Thyroid gland (tissue), 4 donors: ENCODE measurements around the gene KLHL1. TPM values are rescaled to one million over a fixed set of nuclear protein-coding genes. Genes with fewer than 3 reads are reported as not detected.

Experiments
- DNase-seq, 2 donors: peaks; one replicate each; pipeline ENCODE4 v3.0.0-alpha.2; 2019
- H3K27ac ChIP-seq, 3 donors: fragments of 200-600 bp; sonication (generic); 1 replicate in 2 of 3; 2 replicates in 1 of 3; pipeline ENCODE4 v1.5.1; 2016 to 2019; ENCODE audit warnings: mild to moderate bottlenecking in 1 of 3, moderate library complexity in 1 of 3
- H3K27me3 ChIP-seq: fragments of 200-600 bp; sonication (generic); one replicate; pipeline ENCODE4 v1.5.1; 2019
- H3K36me3 ChIP-seq, 2 donors: fragments of 200-600 bp; sonication (generic); one replicate each; pipeline ENCODE4 v1.5.1; 2016 to 2019
- H3K4me1 ChIP-seq, 2 donors: fragments of 200-600 bp; sonication (generic); one replicate each; pipeline ENCODE4 v1.5.1; 2017 to 2019
- H3K4me3 ChIP-seq, 3 donors: fragments of 200-600 bp; sonication (generic); replicated peaks in 1 of 3; 1 replicate in 2 of 3; 2 replicates in 1 of 3; pipeline ENCODE4 v1.5.1; 2016; ENCODE audit warnings: mild to moderate bottlenecking in 1 of 3
- H3K9me3 ChIP-seq: fragments of 200-600 bp; sonication (generic); one replicate; pipeline ENCODE4 v1.5.1; 2017
- POLR2A ChIP-seq, 2 donors: fragments of 450-650 bp; IDR thresholded peaks; one replicate each; pipeline ENCODE4 v1.6.1; 2017; ENCODE audit warnings: antibody characterized with exemption in 2 of 2, mild to moderate bottlenecking in 2 of 2, moderate library complexity in 1 of 2
- WGBS, 2 donors: methylation state at CpG; one replicate each; pipeline ENCODE4 v1.1.5; 2017; 5-methylcytosine and 5-hydroxymethylcytosine counted together
- intact Hi-C: fragments of 100-400 bp; cut with DNase I; formaldehyde crosslinking; loops from one replicate; pipeline ENCODE4 v1.15.1; 2023
- total RNA-seq, 4 donors: library from RNA; depleted of rRNA; stranded (reverse); fragments of >200 nt; gene quantifications; one replicate each; pipeline ENCODE4 v1.2.3, GENCODE V29; 2016
- TF ChIP-seq, protein P1 (sequence below), 6 experiments: fragments of 200-600 bp in 3 of 6; fragments of 450-650 bp in 3 of 6; sonication (generic) in 3 of 6; IDR thresholded peaks; one replicate each; pipeline ENCODE4 v1.5.1; 2016 to 2019; ENCODE audit warnings: antibody characterized with exemption in 6 of 6, mild to moderate bottlenecking in 2 of 6, inconsistent platforms in 1 of 6, moderate library complexity in 1 of 6

Gene KLHL1
- total RNA-seq, 4 donors from 2014 or later = not detected

- no peak for TF ChIP-seq POLR2A (IDR thresholded peaks at IDR 0.05)
- TF ChIP-seq, protein P1, sequence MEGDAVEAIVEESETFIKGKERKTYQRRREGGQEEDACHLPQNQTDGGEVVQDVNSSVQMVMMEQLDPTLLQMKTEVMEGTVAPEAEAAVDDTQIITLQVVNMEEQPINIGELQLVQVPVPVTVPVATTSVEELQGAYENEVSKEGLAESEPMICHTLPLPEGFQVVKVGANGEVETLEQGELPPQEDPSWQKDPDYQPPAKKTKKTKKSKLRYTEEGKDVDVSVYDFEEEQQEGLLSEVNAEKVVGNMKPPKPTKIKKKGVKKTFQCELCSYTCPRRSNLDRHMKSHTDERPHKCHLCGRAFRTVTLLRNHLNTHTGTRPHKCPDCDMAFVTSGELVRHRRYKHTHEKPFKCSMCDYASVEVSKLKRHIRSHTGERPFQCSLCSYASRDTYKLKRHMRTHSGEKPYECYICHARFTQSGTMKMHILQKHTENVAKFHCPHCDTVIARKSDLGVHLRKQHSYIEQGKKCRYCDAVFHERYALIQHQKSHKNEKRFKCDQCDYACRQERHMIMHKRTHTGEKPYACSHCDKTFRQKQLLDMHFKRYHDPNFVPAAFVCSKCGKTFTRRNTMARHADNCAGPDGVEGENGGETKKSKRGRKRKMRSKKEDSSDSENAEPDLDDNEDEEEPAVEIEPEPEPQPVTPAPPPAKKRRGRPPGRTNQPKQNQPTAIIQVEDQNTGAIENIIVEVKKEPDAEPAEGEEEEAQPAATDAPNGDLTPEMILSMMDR (IDR thresholded peaks at IDR 0.05) = no peak
- WGBS, 2 donors = 55 to 67% methylated on average over 1 of the region's 1 CpG
- Histone ChIP-seq H3K27ac (no peak overlapping the region), H3K27me3 (no peaks in the 10 kb centered on the region), H3K4me1 (no peaks in the 10 kb centered on the region), H3K36me3 (no peaks in the 10 kb centered on the region), H3K9me3 (no peaks in the 10 kb centered on the region), H3K4me3 (no peak overlapping the region)
- DNase-seq = no peak
- intact Hi-C loops = no loop called here
These were observed 386.6 kb downstream of the KLHL1 start for GRCh38 chr13:69721631-69722030.

DNA sequence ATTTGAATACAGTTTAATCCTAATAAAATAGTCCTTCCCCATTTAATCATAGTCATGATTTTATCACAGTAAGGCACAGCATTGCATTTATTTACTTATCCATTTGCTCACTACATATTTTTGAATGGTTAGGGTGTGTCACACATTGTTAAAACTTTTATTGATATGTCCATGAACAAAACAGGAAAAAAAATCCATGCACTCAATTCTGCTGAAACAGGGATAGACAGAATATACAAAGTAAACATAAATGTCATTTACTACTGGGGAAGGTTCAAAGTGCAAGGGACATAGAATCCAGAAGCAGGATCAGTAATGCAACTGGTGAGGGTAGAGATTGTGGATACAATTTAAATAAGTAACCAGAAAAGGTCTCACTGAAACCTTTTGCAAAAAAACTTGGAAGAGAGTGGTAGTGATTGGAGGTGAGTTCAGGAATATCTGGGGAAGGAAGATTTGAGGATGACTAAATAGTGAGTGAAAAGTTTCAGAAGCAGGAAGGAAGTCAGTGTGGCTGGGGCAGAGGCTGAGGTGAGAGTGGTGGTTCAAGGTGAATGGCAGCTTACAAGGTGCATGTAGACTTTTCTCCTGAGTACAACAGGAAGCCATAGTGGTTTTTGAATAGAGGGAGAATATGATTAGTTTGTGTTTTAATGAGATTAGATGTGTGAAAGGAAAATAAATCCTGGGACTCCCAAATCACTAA is 387.8 kb downstream of the KLHL1 start:
- no peaks in the 10 kb centered on the region for H3K27me3 ChIP-seq
- H3K9me3 ChIP-seq = no peaks in the 10 kb centered on the region
- H3K27ac ChIP-seq = no peak overlapping the region
- no peak for TF ChIP-seq POLR2A (IDR thresholded peaks at IDR 0.05)
- TF ChIP-seq, protein P1 (IDR thresholded peaks at IDR 0.05) = no peak
- no peak overlapping the region for H3K4me3 ChIP-seq
- DNase-seq = no peak
- intact Hi-C loops = no loop called here
- no peaks in the 10 kb centered on the region for H3K36me3 ChIP-seq
- H3K4me1 ChIP-seq = no peaks in the 10 kb centered on the region

DNA sequence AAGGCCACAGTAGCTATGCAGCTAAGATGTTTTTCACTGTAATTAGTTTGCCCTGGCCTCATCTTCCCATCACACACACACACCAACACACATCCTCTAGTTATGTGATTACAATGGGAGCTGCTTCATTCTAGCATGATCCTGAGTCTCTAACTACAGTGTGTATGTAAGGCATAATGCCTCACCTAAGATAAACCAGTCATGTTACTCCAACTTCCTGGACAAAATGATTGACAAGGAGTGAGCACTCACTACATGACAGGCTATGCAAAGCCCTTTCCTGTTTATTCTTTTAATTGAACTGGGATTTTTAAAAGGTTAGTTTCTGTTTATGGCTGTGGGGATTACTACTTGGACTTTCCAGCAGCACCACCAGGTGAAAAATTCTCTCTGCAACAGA is 401.4 kb downstream of the KLHL1 start:
- intact Hi-C loops = no loop called here
- Histone ChIP-seq H3K9me3 (no peaks in the 10 kb centered on the region), H3K27me3 (no peaks in the 10 kb centered on the region), H3K27ac (no peak overlapping the region), H3K4me3 (no peak overlapping the region), H3K36me3 (no peaks in the 10 kb centered on the region), H3K4me1 (no peaks in the 10 kb centered on the region)
- no peak for TF ChIP-seq POLR2A (IDR thresholded peaks at IDR 0.05)
- TF ChIP-seq, protein P1 (IDR thresholded peaks at IDR 0.05) = no peak
- no peak for DNase-seq

DNA sequence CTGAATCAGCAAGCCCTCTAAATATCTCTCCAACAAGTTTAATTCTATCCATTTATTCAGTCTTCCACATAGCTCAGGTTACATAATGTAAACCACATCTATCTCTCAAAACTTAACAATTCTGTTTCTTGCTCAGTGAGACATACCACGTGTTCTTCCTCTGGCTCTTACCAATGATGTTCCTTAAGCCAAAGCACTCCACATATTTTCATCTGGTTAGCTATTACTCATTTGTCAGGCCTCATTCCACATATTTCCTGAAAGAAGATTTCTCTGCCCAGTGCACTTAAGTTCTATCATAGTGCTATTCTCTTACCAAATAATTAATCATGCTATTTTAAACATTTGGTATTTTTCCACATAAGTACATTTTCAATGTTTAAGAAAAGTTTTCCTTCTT is 403.9 kb downstream of the KLHL1 start:
- no peaks in the 10 kb centered on the region for H3K9me3 ChIP-seq
- TF ChIP-seq POLR2A (IDR thresholded peaks at IDR 0.05) = no peak
- TF ChIP-seq, protein P1 (IDR thresholded peaks at IDR 0.05) = no peak
- no peak overlapping the region for H3K27ac ChIP-seq
- H3K27me3 ChIP-seq = no peaks in the 10 kb centered on the region
- WGBS, 2 donors = 53 to 70% methylated on average over 1 of the region's 1 CpG
- no peak for DNase-seq
- H3K4me3 ChIP-seq = no peak overlapping the region
- H3K4me1 ChIP-seq = no peaks in the 10 kb centered on the region
- intact Hi-C loops = no loop called here
- no peaks in the 10 kb centered on the region for H3K36me3 ChIP-seq

DNA sequence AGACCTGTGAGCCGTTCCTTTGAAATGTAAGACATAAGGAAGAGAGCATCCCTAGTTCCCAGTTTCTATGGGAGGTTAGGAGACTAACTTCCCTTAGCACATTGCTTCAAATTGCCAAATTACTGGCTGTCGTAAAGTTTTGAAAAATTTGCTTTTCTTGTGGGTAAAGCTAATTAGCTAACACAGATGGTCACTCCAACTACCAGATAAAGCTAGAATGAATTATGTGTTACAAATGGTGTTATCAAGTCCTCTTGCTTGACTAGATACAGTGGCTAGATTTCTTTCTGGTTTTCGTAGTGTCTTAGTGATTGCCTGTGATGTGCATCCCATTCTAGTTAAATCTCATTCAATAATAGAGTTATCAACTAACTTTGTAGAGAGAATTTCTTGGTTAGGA is 417.3 kb downstream of the KLHL1 start:
- intact Hi-C loops = no loop called here

More for the DNA sequence above, 417.3 kb downstream of the KLHL1 start:
- Histone ChIP-seq H3K9me3 (no peaks in the 10 kb centered on the region), H3K4me1 (no peaks in the 10 kb centered on the region), H3K36me3 (no peaks in the 10 kb centered on the region), H3K27me3 (no peaks in the 10 kb centered on the region), H3K27ac (no peak overlapping the region), H3K4me3 (no peak overlapping the region)
- TF ChIP-seq, protein P1 (IDR thresholded peaks at IDR 0.05) = no peak
- TF ChIP-seq POLR2A (IDR thresholded peaks at IDR 0.05) = no peak
- no peak for DNase-seq
- 79 to 87% methylated on average over 3 of the region's 3 CpGs for WGBS, 2 donors
